ENCODE data around the gene POLR1A. TPM values are rescaled to one million over a fixed set of nuclear protein-coding genes. Genes with fewer than 3 reads are reported as not detected.

Gene POLR1A
- total and polyA plus RNA-seq, 9 donors, result 10.4 to 24.2 (median 17.9) TPM

Other genes starting within 250 kb of the POLR1A start
- 37.5 TPM for gene ST3GAL5, start 216.9 kb downstream of the POLR1A start, total RNA-seq
- 10 to 100 TPM; 25.9 to 37.3 (median 32.4) TPM for gene ST3GAL5, start 216.9 kb downstream of the POLR1A start, polyA plus RNA-seq (ENCODE audit: insufficient read depth in 1 of 8, insufficient read length in 8 of 8, low replicate concordance in 1 of 8)
- 82.7 TPM for gene PTCD3, start 349 bp upstream of the POLR1A start, total RNA-seq
- gene PTCD3, start 349 bp upstream of the POLR1A start, polyA plus RNA-seq (ENCODE audit: insufficient read depth in 1 of 8, insufficient read length in 8 of 8, low replicate concordance in 1 of 8), result 10 to 100 TPM; 56.9 to 88.6 (median 66.7) TPM
- gene IMMT, start 89.6 kb upstream of the POLR1A start, total RNA-seq, result 47.7 TPM
- 10 to 100 TPM; 62.6 to 78.2 (median 67.4) TPM for gene IMMT, start 89.6 kb upstream of the POLR1A start, polyA plus RNA-seq (ENCODE audit: insufficient read depth in 1 of 8, insufficient read length in 8 of 8, low replicate concordance in 1 of 8)
- gene MRPL35, start 93.6 kb upstream of the POLR1A start, total RNA-seq, result 37.9 TPM
- gene MRPL35, start 93.6 kb upstream of the POLR1A start, polyA plus RNA-seq (ENCODE audit: insufficient read depth in 1 of 8, insufficient read length in 8 of 8, low replicate concordance in 1 of 8), result 10 to 100 TPM; 26.7 to 37.8 (median 30.7) TPM
- gene REEP1, start 231.7 kb upstream of the POLR1A start, total RNA-seq, result 48.0 TPM
- gene REEP1, start 231.7 kb upstream of the POLR1A start, polyA plus RNA-seq (ENCODE audit: insufficient read depth in 1 of 8, insufficient read length in 8 of 8, low replicate concordance in 1 of 8), result 100 to 1,000 TPM in 1 of 8 donors, 10 to 100 TPM in 7; 41.0 to 104 (median 56.2) TPM

Data from muscle of leg (tissue), 9 donors.